ENCODE results near the gene SUSD3. TPM values are rescaled to one million over a fixed set of nuclear protein-coding genes. Genes with fewer than 3 reads are reported as not detected.

SUSD3 gene
- total RNA-seq, 2 donors from 2014 or later: 1.6 to 2.4 TPM

DNA sequence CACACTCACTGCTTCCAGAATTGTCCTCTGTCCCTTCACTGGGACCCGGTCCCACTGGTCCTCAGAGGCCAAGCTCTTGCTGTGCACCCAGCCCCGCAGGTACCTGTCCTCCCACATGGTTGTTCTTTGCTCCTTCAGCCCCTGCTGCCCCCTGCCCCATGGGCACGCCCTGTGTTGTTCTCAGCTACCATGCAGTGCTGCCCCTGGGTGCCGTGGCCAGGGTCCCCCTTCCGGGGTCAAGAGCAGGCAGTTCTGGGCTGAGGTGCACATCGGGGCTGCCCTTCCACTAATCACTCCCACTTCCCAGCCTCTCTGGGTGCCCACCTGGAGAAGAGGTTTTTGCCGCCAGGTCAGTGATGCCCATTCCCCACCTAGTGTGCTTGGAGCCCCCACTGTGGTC lies 31.9 kb upstream of the SUSD3 start:
- intact Hi-C loops (cut with DNase I): no loop called here
- ATAC-seq (no peak), DNase-seq (no peak)

GRCh38 chr9:93027750-93028149 lies 30.8 kb upstream of the SUSD3 start:
- intact Hi-C loops (cut with DNase I): no loop called here
- ATAC-seq: no peak
- no peak for DNase-seq

- ATAC-seq (peak in 1 of 2 donors; percentile 50), DNase-seq (no peak)
Measured at GRCh38 chr9:93028448-93029006, 30.0 kb upstream of the SUSD3 start.

DNA sequence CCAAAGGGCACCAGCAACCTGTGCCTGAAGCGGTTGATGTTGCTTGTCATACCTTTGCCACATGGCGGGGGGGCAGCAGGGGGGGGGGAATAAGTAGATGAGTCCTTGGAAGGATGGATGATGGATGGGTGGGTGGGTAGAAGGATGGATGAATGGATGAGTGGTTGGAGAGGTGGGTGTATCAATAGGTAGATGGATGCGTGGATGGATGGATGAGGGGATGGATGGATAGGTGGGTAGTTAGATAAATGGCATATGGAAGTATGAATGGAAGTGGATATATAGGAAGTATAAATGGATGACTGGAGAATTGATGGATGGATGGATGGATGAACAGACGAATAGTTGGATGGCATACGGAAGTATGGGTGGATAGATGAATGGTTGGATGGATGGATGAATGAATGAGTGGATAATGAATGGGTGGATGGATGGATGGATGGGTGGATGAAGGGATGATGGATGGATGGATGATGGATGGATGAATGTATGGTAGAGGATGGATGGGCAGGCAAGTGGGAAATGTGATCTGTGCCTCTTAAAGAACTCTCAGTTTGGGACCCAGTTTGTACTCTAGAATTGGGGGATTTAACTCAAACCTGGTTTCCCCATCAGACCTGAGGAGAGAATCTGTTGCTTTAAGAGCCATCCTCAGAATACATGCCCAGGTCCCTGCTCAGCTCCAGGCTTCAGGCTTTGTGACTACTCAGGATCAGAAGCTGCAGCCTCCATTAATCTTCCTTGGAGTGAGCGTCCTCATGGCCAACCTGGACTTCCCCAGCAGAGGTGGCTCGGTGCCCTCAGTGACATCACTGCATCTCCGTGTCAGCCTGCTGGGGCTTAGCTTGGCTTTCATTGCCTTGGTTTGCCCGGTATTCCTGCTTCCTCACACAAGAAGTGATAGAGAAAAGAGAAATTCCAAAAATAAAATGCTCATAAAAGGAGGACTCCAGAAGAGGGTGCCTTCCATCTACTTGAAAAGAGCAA lies 27.6 kb upstream of the SUSD3 start:
- ATAC-seq (no peak), DNase-seq (no peak)
- intact Hi-C loops (cut with DNase I): no loop called here

More at GRCh38 chr9:93028448-93029006, 30.0 kb upstream of the SUSD3 start:
- intact Hi-C loops (cut with DNase I): no loop called here

GRCh38 chr9:93031629-93032430 lies 26.7 kb upstream of the SUSD3 start:
- ATAC-seq (peak in 1 of 2 donors; percentile 22), DNase-seq (no peak)
- intact Hi-C loops (cut with DNase I): no loop called here

DNA sequence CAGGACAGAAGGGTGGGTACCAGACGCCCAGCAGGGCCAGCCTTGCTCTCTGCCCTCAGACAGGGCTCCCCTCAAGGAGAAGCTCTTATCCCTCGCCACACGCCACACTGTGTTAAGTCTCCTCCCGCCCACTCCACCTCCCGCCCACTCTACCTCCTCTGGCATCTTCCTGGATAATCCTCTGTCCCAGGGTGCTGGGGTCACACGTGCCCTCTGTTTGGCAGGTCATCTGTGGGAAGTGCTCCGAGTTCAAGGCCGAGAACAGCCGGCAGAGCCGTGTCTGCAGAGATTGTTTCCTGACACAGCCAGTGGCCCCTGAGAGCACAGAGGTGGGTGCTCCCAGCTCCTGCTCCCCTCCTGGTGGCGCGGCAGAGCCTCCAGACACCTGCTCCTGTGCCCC lies 26.0 kb upstream of the SUSD3 start:
- ATAC-seq: no peak
- DNase-seq: no peak
- intact Hi-C loops (cut with DNase I): no loop called here

DNA sequence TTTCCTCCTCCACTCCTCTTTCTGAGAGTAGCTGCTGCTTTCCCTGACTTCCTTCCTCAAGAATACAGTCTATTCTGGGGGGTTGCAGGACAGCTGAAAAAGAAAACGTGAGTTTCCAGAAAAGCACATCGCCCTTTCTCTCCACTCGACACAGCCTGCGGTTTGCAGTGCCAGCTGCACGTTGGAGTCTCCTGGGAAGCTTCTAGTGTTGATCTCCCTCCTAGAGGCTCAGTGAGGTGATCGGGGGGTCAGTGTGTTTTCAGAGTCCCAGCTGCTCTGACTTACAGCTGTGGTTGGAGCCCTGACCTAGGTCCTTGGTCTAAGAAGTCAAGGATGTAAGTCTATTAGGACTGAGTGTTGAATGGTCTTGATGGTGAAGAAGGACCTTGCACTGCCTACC lies 25.0 kb upstream of the SUSD3 start:
- ATAC-seq: no peak
- intact Hi-C loops (cut with DNase I): no loop called here

DNA sequence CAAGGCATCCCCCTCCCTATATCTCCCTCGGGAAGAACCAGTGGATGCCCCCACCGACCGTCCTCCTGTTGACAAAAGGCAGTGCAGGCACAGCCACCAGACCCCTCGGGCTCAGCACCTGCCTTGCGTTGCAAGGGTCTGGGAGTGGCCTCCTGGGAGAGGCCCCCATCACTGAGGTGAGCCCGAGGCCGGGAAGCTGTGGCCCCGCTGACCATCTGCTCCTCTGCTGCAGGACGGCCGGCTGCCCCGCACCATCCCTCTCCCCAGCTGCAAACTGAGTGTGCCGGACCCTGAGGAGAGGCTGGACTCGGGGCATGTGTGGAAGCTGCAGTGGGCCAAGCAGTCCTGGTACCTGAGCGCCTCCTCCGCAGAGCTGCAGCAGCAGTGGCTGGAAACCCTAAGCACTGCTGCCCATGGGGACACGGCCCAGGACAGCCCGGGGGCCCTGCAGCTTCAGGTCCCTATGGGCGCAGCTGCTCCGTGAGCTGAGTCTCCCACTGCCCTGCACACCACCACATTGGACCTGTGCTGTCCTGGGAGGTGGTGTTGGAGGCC lies 23.3 kb upstream of the SUSD3 start:
- DNase-seq: no peak
- no peak for ATAC-seq
- intact Hi-C loops (cut with DNase I): no loop called here

More for the DNA sequence above, 25.0 kb upstream of the SUSD3 start:
- DNase-seq: no peak

DNA sequence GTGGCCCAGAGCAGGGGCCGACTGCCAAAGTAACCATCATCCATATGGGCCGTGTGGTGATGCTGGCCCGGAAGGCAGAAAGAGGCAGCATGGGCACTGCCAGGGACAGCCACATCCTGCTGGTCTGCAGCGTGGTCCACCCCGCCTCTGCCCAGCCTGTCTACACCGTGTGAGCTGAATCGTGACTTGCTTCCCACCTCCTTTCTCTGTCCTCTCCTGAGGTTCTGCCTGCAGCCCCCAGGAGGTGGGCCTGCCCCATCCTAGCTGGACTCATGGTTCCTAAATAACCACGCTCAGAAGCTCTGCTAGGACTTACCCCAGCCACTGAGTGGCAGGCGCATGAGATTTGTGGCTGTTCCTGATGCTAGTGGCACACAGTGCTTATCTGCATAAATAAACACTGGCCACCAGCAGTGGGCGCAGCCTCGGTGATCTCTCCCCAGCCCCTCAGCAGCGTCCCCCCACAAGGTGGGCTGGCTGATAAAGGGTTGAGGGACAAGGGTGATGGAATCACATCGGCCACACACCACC lies 22.6 kb upstream of the SUSD3 start:
- intact Hi-C loops (cut with DNase I): no loop called here
- no peak for ATAC-seq
- no peak for DNase-seq

- no peak for DNase-seq
- no peak for ATAC-seq
- intact Hi-C loops (cut with DNase I): no loop called here
Measured at GRCh38 chr9:93036887-93037475, 21.5 kb upstream of the SUSD3 start.

DNA sequence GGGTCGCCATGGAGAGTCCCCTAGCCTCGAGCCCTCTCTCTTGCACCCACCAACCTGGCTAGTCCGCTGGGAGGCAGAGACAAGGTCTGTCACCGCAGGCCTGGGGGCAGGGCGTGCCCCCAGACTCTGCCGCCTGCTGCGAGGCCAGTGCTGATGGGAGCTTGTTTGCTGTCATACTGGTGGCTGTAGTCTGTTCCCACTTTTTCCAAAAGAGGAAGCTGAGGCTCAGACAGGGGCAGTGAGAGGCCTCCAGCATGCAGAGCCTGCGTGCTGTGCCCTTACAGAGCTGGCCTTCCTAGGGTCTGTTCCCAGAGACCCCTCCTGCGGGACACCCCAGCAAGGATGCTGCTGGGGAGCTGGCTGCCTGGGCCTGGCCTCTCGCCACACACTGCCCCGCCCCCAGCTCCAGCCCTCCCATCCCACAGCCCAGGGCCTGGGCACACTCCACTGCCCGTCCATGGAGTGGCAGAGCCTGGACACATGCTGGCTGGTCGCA lies 21.0 kb upstream of the SUSD3 start:
- no peak for DNase-seq
- intact Hi-C loops (cut with DNase I): no loop called here
- peak; percentile 43 to 55 for ATAC-seq

DNA sequence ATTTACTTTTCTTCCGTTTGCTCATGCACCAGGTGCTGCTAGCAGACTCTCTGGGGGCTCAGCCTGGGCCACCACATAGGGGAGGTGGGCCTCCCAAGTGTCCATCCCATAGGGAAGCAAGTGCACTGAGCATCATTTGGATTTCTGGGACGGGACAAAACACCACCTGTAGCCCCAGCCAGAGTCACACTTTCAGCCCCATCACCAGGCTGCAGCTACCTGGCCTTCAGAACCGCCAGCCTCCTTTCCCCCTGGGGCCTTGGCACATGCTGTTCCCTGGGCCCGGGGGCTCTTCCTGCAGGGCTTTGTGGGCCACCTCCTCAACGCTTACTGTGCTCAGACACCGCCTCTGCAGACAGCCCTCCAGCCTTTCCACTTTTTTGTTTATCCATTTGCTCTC lies 19.6 kb upstream of the SUSD3 start:
- intact Hi-C loops (cut with DNase I): no loop called here
- no peak for DNase-seq
- ATAC-seq: no peak

- DNase-seq (no peak), ATAC-seq (no peak)
- intact Hi-C loops (cut with DNase I): no loop called here
Measured at GRCh38 chr9:93039456-93039855, 19.0 kb upstream of the SUSD3 start.

DNA sequence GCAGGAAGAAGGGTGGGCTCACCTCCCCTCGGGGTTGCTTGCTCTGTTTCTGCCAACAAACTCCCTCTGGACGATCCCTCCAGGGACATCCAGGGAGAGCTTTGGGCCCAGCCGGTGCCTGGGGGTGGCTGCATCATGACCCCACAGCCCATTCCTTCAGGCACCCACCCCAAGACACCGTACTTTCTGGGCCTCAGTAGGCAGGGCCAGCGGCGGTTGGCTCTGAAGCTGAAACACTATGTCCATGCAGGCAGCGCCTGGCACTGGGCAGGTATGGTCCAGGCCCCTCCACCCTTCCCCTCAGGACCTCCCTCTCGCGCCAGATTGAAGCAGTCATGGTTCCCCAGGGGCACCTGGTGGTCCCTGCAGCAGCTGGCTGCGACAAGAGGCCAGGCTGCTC lies 18.5 kb upstream of the SUSD3 start:
- no peak for DNase-seq
- no peak for ATAC-seq
- intact Hi-C loops (cut with DNase I): no loop called here

GRCh38 chr9:93040409-93040808 lies 18.1 kb upstream of the SUSD3 start:
- ATAC-seq (no peak), DNase-seq (no peak)
- intact Hi-C loops (cut with DNase I): no loop called here

DNA sequence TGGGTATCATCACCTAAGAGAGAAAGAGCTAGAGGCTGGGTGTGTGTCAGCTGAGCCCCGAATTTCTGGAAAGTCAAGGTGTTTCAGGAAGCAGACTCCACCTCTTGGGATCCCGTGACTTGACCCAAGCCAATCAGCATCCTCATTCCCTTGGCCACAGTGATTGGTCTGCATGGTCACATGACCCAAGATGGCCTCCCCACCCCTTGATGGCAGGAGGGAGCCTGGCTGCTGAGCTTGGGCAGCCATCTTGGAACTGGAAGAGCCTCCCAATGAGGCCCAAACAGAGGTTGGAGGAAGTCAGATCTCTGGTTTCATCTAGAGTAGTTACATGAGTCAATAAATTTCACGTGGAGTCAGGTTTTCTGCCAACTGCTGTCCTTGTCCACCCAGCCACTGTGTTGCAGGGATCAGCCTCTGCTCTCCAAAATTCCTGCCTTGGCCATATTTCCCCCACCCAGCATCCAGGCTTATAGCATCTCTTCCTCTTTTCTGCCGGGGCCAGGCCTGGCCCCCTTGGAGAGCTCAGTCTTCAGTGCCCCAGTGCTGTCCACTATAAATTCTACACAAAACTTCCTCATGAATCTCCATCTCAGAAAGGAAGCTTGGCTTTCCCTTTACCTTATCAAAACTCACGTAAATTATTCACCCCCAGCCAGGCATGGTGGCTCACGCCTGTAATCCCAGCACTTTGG lies 17.2 kb upstream of the SUSD3 start:
- ATAC-seq: no peak
- intact Hi-C loops (cut with DNase I): no loop called here
- DNase-seq: no peak

DNA sequence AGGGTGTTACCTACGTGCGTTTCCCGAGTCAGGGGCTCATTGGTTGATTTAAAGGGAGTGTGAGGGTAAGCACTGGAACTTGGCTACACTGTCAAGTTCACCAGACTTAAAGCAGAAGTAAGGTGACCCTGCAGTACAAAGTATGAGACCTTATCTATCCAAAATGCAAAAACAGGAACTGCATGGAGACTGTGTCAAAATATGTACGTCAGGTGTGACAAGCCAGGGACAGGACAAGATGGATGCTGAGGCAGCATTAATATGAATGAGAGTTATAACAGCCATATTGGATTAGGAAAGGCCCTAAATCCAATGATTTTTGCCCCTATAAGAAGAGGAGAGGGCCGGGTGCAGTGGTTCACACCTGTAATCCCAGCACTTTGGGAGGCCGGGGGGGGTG lies 15.4 kb upstream of the SUSD3 start:
- ATAC-seq: no peak
- DNase-seq: no peak
- intact Hi-C loops (cut with DNase I): no loop called here

DNA sequence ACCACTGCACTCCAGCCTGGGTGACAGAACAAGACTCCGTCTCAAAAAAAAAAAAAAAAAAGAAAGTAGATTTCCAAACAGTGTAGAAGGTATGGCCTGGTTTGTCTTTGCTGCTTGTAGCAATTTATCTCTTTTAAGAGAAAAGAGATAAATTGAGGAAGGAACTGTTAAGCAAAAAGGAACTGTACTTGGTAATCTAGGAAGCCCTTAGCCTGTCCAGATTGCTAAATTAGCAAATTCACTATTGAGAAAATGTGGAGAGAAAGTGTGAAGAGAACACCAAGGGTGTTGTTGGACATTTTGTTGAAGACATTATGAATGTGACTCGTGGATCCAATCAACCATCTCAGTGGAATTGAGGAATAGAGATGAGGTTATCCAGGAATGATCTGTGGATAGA lies 13.0 kb upstream of the SUSD3 start:
- no peak for DNase-seq

More for the DNA sequence above, 13.0 kb upstream of the SUSD3 start:
- intact Hi-C loops (cut with DNase I): no loop called here
- ATAC-seq: no peak
